ENCODE results near the gene CCDC51.
"Not testable (repeated sequence)": the region's sequence is repeated elsewhere in the genome, so short reads cannot be mapped to it uniquely, and the experiment has no call there.

CCDC51 gene

DNA sequence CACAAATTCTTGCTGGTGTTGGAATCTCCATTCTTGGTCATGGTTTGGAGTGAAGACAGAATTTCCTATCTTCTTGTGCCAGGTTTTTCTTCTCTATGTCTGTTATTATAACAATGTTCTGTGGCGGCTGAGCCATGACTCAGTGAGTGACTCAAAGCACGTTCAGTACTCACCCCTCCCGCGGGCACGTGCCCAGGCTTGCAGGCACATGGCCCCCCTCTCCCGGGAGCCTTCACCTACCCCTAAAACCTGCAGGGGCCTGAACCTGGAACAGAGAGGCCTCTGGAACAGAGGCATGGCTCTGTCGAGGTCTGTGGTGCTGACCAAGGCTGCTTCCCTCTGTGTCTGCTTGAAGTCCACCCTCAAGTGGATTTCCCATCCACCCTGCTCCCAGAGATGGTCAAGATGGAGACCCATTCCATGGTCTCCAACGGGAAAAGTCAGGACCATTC lies 37.6 kb downstream of the CCDC51 start:
- FAIRE-seq (no peak), DNase-seq (ENCODE audit: insufficient read length) (no peak)

DNA sequence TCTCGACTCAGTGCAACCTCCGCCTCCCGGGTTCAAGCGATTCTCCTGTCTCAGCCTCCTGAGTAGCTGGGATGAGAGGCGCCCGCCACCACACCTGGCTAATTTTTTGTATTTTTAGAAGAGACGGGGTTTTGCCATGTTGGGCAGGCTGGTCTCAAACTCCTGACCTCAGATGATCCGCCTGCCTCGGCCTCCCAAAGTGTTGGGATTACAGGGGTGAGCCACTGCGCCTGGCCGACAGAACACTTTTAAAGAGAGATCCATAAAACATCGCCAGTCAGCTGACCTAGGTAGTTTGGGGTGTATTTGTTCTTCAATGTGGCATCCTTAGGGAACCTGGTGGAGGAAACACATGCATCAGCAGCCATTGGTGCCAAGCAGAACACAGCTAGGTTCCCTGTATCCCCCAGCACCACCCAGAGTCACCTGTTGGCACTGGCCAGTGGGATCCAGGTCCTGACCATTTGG lies 38.5 kb downstream of the CCDC51 start:
- DNase-seq (ENCODE audit: insufficient read length); FAIRE-seq: not testable (repeated sequence)

More for the DNA sequence above, 37.6 kb downstream of the CCDC51 start:
- no peak for TF ChIP-seq TAF1 (IDR thresholded peaks at IDR 0.05; ENCODE audit: borderline replicate concordance, low read depth, low read length)
- TF ChIP-seq POLR2A (IDR thresholded peaks at IDR 0.05; ENCODE audit: low read depth, low read length) = no peak
- no peak for TF ChIP-seq POLR2AphosphoS5 (IDR thresholded peaks at IDR 0.05; ENCODE audit: low read depth, low read length)

DNA sequence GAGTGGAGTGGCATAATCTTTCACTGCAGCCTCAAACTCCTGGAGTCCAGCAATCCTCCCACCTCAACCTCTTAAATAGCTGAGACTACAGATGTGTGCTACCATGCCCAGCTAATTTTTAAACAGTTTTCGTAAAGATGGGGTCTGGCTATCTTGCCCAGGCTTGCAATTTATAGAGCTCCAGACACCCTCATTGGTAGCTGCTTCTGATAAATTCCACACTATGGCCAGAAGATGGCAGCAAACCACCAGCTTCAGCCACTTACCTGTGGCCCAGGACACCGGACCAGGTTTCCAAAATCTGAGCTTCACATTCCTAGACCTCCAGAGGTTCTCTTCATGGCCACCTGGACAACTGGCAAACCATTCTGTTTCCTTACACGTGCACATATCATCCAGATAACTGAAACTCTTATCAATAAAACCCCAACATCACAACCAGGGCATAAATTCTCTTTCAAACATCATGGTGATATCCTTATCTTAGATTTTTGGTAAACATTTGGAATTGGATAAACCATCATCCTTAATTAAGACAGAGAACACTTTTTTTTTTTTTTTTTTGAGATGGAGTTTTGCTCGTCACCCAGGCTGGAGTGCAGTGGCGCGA lies 39.0 kb downstream of the CCDC51 start:
- TF ChIP-seq POLR2AphosphoS5 (IDR thresholded peaks at IDR 0.05; ENCODE audit: low read depth, low read length) (no peak), POLR2A (IDR thresholded peaks at IDR 0.05; ENCODE audit: low read depth, low read length) (no peak), TAF1 (IDR thresholded peaks at IDR 0.05; ENCODE audit: borderline replicate concordance, low read depth, low read length) (no peak)
- FAIRE-seq (peak; percentile 96), DNase-seq (ENCODE audit: insufficient read length) (peak; percentile 79)

DNA sequence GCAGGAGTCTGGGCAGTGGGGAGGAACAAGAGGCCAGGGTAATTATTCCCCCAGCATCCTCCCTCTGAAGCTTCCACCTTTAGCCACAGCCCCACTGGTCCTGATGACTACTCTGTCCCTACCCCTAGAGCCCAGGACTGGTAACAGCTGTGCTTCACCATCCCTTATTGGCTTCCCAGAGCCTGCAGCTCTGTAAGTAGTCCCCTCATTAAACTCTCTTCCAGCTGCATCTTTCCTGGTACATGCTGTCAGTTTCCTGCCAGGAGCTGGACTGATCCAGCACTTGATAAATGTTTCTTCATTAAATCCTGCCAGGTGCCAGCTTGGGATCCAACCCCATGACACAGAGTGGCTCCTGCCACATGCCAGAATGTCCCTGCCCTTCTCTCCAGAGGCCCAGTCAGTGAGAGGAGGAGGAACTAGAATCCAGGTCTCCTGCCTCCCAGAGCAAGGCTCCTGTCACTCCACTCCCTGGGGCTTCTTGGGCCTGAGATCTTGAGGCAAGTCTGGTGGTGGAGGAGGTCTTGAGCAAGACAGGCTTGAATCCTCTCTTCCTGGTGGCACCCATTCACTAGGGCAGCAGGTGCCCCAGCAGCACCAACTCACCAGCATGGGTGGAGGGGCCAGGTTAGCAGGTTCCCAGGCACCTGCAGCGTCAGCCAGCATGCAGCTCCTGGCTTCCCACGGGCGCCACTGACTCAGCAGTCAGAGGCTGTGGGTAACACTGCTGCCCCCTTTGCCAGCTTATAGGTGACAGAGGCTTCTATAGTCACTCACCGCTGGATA lies 40.3 kb downstream of the CCDC51 start:
- TF ChIP-seq POLR2AphosphoS5 (IDR thresholded peaks at IDR 0.05; ENCODE audit: low read depth, low read length) (no peak), TAF1 (IDR thresholded peaks at IDR 0.05; ENCODE audit: borderline replicate concordance, low read depth, low read length) (no peak), POLR2A (IDR thresholded peaks at IDR 0.05; ENCODE audit: low read depth, low read length) (no peak)
- no peak for DNase-seq (ENCODE audit: insufficient read length)
- FAIRE-seq = no peak

DNA sequence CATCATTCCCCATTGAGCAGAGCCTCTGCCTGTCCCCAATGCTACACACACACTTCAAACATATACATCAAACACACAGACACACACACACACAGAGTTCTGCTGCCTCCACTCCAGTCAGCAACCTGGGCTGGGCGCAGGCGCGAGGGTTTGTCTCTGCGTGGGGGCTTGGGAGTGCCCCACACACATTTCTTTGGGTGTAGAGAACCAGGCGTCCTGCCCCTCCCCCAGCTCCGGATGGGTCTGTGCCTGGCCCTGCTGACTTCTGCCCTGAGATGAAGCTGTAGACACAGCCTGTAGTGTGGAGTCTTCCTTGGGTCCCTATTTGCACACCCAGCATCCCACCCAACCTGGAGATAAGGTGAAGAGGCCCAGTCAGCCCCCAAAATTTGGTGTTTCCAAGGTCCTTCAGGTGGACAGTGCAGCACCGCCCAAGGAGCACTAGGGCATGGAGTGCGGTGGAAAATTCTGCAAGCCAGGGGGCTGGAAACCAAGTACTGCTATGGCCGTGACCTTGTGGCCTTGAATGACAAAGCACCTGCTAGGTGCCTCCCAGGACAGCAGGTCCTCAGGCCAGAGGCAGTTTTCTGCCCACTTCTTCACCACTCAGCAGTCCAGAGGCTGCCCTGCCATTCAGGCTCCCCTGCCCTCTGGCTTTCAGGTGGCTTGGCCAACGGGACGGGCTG lies 41.1 kb downstream of the CCDC51 start:
- FAIRE-seq (no peak), DNase-seq (ENCODE audit: insufficient read length) (no peak)
- TF ChIP-seq TAF1 (IDR thresholded peaks at IDR 0.05; ENCODE audit: borderline replicate concordance, low read depth, low read length) (no peak), POLR2A (IDR thresholded peaks at IDR 0.05; ENCODE audit: low read depth, low read length) (no peak), POLR2AphosphoS5 (IDR thresholded peaks at IDR 0.05; ENCODE audit: low read depth, low read length) (no peak)

DNA sequence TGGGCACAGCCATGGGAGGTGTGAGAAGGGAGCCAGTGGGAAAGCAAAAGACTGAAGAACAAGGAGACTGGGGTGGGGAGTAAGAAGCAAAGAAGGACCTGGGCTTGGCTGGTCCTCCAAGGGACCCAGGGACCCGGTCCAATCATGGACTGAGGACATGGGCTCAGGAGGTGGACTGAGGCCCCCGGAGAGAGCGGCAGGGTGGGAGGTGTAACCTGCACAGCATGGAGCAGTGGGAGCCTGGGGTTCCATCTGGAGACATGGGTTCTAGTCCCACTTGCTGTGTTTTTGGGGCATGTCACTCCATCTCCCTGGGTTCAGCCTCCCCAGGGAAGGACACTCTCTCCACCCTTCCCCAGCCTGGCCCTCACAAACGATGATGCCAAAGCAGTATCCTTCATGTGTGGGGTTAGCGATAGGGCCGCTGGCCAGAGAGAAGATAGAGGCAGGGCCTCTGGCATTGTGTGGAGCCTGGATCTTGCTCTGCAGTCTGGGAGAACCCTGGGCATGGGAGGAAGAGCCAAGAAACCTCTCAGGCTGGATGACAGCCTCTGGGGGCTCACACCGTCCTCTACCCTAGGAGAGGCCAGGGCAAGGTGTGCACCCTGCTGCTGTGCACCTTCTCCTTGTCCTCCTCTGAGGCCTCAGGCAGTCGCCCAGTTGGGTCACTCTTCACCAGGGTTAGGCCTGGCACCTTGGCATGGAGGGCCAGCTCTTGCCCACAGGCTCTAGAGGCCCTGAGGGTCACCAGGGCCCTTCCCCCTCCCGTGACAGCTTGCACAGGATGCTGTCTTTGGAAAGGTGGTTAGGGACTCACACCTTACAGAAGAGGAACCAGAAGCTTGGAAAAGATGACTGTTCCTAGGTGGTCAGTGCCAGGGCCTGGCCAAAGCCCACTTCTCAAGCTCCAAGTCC lies 41.9 kb downstream of the CCDC51 start:
- no peak for FAIRE-seq

DNA sequence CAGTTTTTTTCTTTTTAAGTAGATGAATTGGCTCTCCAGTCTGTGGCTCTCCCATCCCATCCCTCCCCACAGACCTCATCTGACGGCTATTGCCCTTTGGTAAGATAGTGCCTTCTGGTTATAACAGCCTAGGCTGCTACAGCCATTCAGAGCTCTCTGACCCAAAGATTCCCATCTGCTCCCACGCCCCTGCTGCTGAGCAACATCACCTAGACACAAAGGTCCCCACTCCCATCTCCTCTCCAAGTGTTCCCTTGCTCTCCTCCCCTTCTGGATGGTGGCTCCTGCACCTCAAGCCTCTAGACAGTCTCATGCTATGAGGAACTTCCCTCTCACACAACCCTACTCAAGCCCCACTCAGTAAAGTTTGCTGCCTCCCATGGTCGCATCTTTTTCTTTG lies 44.2 kb downstream of the CCDC51 start:
- FAIRE-seq (no peak), DNase-seq (ENCODE audit: insufficient read length) (no peak)
- no peak for TF ChIP-seq TAF1 (IDR thresholded peaks at IDR 0.05; ENCODE audit: borderline replicate concordance, low read depth, low read length)
- no peak for TF ChIP-seq POLR2AphosphoS5 (IDR thresholded peaks at IDR 0.05; ENCODE audit: low read depth, low read length)
- TF ChIP-seq POLR2A (IDR thresholded peaks at IDR 0.05; ENCODE audit: low read depth, low read length) = no peak

More for the DNA sequence above, 41.9 kb downstream of the CCDC51 start:
- TF ChIP-seq TAF1 (IDR thresholded peaks at IDR 0.05; ENCODE audit: borderline replicate concordance, low read depth, low read length) = no peak
- TF ChIP-seq POLR2A (IDR thresholded peaks at IDR 0.05; ENCODE audit: low read depth, low read length) = no peak
- TF ChIP-seq POLR2AphosphoS5 (IDR thresholded peaks at IDR 0.05; ENCODE audit: low read depth, low read length) = no peak
- DNase-seq (ENCODE audit: insufficient read length) = no peak

DNA sequence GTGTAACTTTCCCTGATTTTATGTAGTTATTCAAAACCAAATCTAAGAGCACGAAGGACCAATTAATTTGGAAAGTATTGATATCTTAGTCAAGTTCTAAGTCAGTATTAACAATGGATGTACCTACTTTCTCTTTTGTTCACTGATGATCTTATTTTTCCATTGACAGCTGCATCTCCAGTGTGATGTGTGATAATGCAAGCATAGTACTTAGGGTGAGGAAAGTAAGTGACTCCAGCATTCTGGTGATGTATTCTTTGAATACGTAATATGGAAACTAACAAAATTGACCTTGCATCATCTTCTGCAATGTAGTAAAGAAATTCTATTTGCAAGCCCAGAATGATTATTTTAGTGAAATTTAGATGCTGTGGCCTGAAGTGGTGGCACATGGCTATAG lies 45.5 kb downstream of the CCDC51 start:
- no peak for DNase-seq (ENCODE audit: insufficient read length)
- FAIRE-seq = no peak
- TF ChIP-seq TAF1 (IDR thresholded peaks at IDR 0.05; ENCODE audit: borderline replicate concordance, low read depth, low read length) (no peak), POLR2AphosphoS5 (IDR thresholded peaks at IDR 0.05; ENCODE audit: low read depth, low read length) (no peak), POLR2A (IDR thresholded peaks at IDR 0.05; ENCODE audit: low read depth, low read length) (no peak)

DNA sequence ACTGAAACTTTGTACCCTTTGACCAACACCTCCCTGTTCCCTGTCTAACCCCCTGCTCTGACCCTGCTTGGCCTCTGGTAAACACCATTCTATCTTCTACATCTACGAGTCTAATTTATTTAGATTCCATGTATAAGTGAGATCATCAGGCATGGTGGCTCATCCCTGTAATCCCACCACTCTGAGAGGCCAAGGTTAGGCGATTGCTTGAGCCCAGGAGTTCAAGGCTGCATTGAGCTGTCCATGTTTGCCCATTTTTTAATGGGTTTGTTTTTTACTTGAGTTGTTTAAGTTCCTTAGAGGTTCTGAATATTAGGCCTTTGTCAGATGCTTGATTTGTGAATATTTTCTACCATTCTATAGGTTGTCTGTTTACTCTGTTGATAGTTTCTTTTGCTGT lies 51.0 kb downstream of the CCDC51 start:
- no peak for FAIRE-seq
- no peak for DNase-seq (ENCODE audit: insufficient read length)
- TF ChIP-seq TAF1 (IDR thresholded peaks at IDR 0.05; ENCODE audit: borderline replicate concordance, low read depth, low read length) = no peak
- TF ChIP-seq POLR2AphosphoS5 (IDR thresholded peaks at IDR 0.05; ENCODE audit: low read depth, low read length) = no peak
- TF ChIP-seq POLR2A (IDR thresholded peaks at IDR 0.05; ENCODE audit: low read depth, low read length) = no peak

DNA sequence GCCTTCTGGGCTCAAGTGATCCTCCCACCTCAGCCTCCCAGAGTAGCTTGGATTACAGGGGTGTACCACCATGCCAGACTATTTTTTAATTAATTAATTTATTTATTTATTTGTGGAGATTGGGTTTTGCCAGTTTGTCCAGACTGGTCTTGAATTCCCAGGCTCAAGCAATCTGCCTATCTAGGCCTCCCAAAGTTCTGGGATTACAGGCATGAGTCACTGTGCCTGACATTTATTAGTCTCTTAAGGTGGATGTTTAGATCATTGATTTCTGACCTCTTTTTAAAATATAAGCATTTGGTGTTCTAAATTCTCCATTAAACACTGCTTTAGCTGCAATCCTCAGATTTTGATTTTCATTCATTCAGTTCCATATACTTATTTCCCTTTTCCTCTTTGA lies 52.3 kb downstream of the CCDC51 start:
- no peak for DNase-seq (ENCODE audit: insufficient read length)
- no peak for FAIRE-seq
- no peak for TF ChIP-seq TAF1 (IDR thresholded peaks at IDR 0.05; ENCODE audit: borderline replicate concordance, low read depth, low read length)
- no peak for TF ChIP-seq POLR2A (IDR thresholded peaks at IDR 0.05; ENCODE audit: low read depth, low read length)
- no peak for TF ChIP-seq POLR2AphosphoS5 (IDR thresholded peaks at IDR 0.05; ENCODE audit: low read depth, low read length)
